Activated CD4-positive, alpha-beta T cell treated with anti-CD3 and anti-CD28 coated beads for 24 hours (primary cell): ENCODE data around the gene TIGD4.
"Not testable (repeated sequence)": the region's sequence is repeated elsewhere in the genome, so short reads cannot be mapped to it uniquely, and the experiment has no call there.

ENCODE experiments used
- DNase-seq, 2 donors: peaks; one replicate each; pipeline ENCODE4 v3.0.0-alpha.2; 2020; ENCODE audit warnings: low read depth in 2 of 2

The TIGD4 gene

GRCh38 chr4:152780267-152780778, 793 bp upstream of the TIGD4 start:
- no peak for DNase-seq

DNA sequence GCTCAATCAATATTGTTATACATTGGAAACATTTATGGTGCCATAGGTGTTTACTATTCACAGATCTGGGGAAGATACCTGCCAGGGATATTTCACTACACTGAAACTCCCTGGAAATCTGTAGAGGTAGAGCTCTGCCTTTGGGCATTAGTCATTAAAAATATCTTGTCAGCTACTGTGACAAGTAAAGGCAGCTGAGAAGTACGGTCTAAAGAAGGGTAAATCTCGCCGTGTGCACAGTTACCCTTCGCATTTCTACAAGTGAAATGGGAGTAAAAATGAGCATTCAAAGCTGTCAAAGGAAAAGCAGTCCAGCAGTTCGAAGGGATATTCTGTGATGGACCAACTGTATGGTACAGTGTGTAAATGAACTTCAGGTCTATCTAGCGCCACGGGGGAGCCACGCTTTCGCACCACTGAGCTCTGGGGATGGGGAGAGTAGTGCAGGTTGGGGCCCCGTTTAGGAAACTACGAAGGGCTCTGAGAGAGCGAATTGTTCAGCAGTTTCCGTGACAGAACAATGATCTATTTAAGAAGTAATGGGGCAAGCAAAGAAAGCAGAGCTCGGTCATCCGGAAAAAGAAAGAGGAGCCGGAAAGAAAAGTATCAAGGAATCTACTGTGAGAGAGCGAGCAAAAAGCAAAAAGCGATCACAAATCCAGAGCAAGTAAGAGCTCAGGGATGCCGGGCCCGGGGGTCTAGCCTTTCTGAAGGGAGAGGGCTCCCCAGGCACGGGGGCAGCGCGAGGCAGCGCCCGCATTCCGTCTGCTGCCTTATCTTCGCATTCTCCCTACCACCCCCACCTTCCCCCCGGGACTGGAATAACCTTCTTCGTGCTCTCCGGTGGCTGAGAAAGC, 646 bp downstream of the TIGD4 start:
- DNase-seq, result peak in 1 of 2 donors; percentile 10

DNA sequence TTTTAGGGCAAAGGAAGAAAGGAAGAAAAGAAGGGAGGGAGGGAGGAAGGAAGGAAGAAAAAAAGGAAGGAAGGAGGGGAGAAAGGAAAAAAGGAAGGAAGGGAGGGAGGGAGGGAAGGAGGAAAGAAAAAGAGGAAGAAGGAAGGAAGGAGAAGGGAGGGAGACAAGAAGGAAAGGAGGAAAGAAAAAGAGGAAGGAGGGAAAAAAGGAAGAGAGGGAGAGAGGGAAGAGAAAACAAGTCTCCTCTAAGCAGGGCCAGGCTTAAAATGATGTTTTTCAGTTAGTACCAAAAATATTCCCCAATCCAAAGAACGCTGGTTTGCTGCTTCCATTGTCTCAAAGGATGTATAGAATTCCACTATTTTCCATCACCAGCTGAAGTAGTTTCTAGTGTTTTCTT, 2.0 kb downstream of the TIGD4 start:
- DNase-seq, result no peak

GRCh38 chr4:152776352-152776751, 3.2 kb downstream of the TIGD4 start:
- no peak for DNase-seq

DNA sequence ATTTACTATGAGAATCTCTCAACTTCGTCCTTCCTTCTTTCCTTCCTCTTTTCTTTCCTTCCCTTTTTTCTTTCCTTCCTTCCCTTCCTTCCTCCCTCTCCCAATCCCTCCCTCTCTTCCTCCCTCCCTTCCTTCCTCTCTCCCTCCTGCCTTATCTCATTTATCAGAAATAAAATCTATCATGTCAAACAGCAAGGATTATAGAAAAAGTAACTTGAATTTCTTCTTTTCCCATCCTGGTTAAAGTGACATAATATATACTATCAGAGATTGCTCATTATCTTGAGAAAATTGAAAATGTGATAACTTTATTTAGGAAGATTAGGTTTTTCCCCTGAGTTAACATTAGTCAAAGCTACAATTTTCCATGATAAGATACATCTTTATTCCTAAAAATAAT, 5.6 kb downstream of the TIGD4 start:
- no peak for DNase-seq

DNA sequence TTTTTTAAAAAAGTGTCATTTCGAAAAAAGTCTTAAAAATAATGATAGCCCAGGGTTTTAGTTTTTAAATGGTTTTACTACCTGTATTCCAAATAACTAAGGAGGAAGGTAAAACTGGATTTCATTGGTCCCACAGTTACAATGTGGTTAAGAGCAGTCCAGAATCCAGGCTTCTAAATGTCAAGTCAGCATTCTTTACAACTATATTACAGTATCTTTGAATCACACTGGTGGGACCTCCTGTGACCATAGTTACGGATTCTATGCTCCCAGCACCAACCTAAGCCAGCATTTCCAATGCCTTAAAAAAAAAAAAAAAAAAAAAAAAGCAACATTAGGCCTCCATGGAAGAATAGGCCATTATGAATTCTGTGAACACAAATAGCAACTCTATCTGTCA, 6.2 kb downstream of the TIGD4 start:
- DNase-seq, result no peak

GRCh38 chr4:152771741-152772533, 7.6 kb downstream of the TIGD4 start:
- DNase-seq, result no peak

DNA sequence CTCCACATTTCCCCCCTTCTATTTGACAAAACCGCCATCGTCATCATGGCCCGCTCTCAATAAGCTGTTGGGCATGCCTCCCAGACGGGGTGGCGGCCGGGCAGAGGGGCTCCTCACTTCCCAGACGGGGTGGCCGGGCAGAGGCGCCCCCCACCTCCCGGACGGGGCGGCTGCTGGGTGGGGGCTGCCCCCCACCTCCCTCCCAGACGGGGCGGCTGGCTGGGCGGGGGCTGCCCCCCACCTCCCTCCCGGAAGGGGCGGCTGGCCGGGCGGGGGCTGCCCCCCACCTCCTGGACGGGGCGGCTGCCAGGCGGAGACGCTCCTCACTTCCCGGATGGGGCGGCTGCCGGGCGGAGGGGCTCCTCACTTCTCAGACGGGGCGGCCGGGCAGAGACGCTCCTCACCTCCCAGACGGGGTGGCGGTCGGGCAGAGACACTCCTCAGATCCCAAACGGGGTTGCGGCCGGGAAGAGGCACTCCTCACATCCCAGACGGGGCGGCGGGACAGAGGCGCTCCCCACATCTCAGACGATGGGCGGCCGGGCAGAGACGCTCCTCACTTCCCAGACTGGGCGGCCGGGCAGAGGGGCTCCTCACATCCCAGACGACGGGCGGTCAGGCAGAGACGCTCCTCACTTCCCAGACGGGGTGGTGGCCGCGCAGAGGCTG, 14.3 kb downstream of the TIGD4 start:
- not testable (repeated sequence) for DNase-seq

GRCh38 chr4:152763796-152764195, 15.7 kb downstream of the TIGD4 start:
- DNase-seq, result no peak

DNA sequence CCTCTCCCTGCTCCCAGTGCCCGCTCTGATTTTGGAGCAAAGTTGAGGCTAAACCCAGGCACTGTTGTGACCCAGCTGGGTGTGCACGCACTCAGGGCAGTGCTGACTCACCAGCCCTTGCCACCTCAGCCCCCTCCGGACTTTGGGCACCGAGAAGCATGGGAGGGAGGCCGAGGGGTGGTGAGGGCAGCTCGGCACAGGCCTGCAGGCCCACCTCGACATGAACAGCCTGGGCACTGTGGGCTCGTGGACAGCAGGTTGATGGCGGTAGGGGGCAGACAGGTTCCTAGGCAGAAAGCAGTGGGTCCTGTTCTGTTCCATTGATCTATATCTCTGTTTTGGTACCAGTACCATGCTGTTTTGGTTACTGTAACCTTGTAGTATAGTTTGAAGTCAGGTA, 30.9 kb downstream of the TIGD4 start:
- no peak for DNase-seq

- DNase-seq, result no peak
These were observed 32.1 kb downstream of the TIGD4 start for GRCh38 chr4:152747444-152747843.

- DNase-seq, result no peak
These were observed 40.7 kb downstream of the TIGD4 start for GRCh38 chr4:152738827-152739226.

- no peak for DNase-seq
These were observed 43.6 kb downstream of the TIGD4 start for GRCh38 chr4:152735906-152736305.

DNA sequence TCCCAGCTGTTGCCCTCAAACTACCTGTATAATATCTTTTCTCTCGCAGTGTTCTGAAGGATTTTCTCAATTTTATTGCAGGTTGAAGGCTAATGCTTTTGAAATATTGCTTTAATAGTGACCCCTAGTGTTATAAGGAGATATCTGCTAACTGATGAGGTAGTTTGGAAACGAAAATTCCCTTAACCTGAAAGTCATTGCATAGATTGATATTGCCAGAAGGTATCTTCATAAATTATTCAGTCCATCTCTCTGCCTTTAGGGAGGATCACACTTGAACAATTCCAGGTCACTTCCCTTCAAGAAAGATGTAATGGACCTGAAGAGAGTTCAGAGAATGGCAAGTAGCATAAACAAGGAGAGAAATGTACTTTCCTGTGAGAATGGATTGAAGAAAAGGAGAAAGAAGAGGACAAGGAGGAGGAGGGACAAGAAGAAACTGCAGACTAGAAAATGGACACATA, 44.1 kb downstream of the TIGD4 start:
- DNase-seq, result no peak

GRCh38 chr4:152734699-152735050, 44.9 kb downstream of the TIGD4 start:
- DNase-seq, result no peak

DNA sequence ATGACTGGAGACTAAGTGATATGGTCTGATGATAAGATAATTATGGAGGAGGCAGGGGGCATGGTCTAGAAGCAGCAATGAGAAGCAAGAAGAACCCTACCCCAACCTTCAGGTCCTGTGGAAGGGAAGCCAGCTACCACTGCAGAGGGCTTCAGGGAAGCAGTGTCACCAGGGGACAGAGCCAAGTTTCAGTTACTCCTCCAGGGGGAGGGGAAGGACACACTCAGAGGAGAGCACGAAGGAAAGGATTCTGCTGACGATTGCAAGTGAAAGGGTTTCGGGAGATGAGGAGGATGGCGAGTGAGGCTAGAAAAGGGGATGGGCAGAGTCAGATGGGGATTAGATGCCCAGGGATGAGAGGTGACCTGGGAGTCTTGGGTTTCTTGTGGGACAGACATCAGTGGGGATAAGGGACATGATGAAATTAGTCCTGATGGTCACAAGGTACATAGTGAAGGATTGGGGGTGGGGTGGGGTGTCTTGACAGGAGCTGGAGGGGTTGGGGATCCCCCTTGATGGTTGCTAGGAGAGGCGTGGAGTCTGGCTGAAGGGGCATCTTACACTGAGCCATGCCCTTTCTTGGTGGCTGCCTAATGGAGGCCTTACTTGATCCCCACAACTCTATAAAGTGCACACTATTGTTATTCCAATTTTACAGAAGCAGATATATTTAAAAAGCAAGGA, 45.4 kb downstream of the TIGD4 start:
- DNase-seq, result no peak

- no peak for DNase-seq
These were observed 47.5 kb downstream of the TIGD4 start for GRCh38 chr4:152731997-152732396.

DNA sequence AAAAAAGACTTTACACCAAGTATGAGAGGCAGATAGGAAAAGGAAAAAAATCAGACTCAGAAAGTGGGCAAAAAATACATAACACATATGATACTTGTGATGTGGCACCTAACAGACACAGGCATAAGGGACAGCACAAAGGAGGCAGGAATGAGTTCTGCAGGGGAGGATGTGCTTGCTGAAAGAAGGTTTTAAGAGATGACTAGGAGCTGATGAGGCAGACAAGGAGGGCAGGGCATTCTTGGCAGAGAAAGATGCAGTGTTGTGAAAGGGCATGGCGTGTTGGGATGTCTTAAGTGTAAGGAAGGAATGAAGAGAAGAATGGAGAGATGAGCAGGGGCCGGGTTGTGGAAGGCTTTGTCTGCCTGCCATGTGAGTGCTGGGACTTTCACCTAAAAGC, 50.1 kb downstream of the TIGD4 start:
- no peak for DNase-seq

GRCh38 chr4:152728343-152728742, 51.2 kb downstream of the TIGD4 start:
- DNase-seq, result no peak

DNA sequence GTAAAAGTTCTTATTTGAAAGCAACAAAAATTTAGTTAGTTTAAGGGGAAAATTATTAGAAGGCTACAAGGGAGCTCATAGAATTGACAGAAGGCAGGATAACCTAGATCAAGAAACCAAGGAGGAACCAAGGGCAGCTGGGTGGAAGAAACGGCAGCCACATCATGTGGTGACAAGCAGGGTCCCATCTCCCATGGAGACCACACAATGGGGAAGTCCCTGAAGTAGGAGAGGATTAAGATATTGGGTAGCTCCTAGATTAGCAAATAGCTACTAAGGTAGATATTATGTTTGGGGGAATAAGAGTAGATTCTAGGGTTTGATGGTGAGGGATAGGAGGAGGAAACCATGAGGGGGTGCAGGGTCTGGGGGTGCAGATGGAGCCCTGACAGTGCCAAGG, 51.7 kb downstream of the TIGD4 start:
- DNase-seq, result no peak

DNA sequence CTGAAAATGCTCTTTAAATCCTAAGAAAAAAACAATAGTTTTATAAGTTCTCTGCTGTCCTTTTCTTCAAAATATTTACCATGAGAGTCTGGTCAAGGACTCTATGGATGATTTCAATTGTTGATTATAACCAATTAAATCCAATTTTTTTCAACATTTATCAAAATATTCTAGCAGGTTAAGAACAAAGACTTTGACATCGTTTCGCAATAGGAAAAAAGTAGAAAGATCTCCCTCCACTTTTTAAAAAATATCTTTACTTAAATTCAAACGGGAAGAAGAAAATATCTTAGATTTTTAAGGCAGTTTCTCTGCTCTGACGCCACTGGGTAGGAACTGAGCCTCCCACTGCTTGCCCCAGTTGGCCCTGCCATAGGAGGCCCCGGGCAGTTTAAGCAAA, 55.0 kb downstream of the TIGD4 start:
- no peak for DNase-seq

- DNase-seq, result no peak
These were observed 56.3 kb downstream of the TIGD4 start for GRCh38 chr4:152723236-152723635.
